DND-41 (cell line): ENCODE measurements around the gene KRT36.

Experiments
- CTCF ChIP-seq: IDR thresholded peaks from 2 replicates; pipeline ENCODE4 v1.5.1; 2012; ENCODE audit warnings: borderline replicate concordance, low read length, moderate library complexity, mild to moderate bottlenecking; ENCODE audit not compliant: poor library complexity, severe bottlenecking; ENCODE audit errors: extremely low read depth
- EZH2 ChIP-seq: IDR thresholded peaks from 3 replicates; pipeline ENCODE4 v1.6.1; 2012; ENCODE audit warnings: borderline replicate concordance, low read depth, mild to moderate bottlenecking, moderate library complexity, low read length, inconsistent platforms; ENCODE audit not compliant: severe bottlenecking

GRCh38 chr17:41499714-41500113 is 10.0 kb upstream of the KRT36 start:
- TF ChIP-seq CTCF (no peak), EZH2 (no peak)
